Upper lobe of left lung (tissue), 4 donors: Measurements from ENCODE around the gene ADGB.

Source experiments
- CTCF ChIP-seq, 6 experiments: fragments of 450-650 bp in 4 of 6; fragments of 200-600 bp in 2 of 6; sonication (generic) in 2 of 6; IDR thresholded peaks; one replicate each; pipeline ENCODE4 v1.5.1; 2016 to 2019; ENCODE audit warnings: antibody characterized with exemption in 6 of 6
- POLR2A ChIP-seq, 4 donors: fragments of 450-650 bp; IDR thresholded peaks; one replicate each; pipeline ENCODE4 v1.5.1; 2016 to 2017; ENCODE audit warnings: antibody characterized with exemption in 4 of 4, mild to moderate bottlenecking in 2 of 4
- POLR2AphosphoS5 ChIP-seq, 2 donors: sonication (generic); formaldehyde crosslinking; IDR thresholded peaks; one replicate each; pipeline ENCODE4 v1.5.1; 2017; ENCODE audit warnings: antibody characterized with exemption in 2 of 2

- TF ChIP-seq POLR2A (IDR thresholded peaks at IDR 0.05) (no peak), POLR2AphosphoS5 (IDR thresholded peaks at IDR 0.05) (no peak), CTCF (IDR thresholded peaks at IDR 0.05) (no peak)
Measured at GRCh38 chr6:146829792-146830565, 231.2 kb downstream of the ADGB start.
